Adrenal gland (tissue), 12 donors: ENCODE measurements around the gene IL3. TPM values are rescaled to one million over a fixed set of nuclear protein-coding genes. Genes with fewer than 3 reads are reported as not detected.

ENCODE experiments used
- DNase-seq, 7 donors: peaks; one replicate each; pipeline ENCODE4 v3.0.0-alpha.2; 2019 to 2020
- H3K27ac ChIP-seq, 5 donors: fragments of 200-600 bp; sonication (generic) in 4 of 5; 1 replicate in 3 of 5; 2 replicates in 2 of 5; pipeline versions ENCODE4 v1.5.1 to v1.8.0; 2016 to 2020; ENCODE audit warnings: mild to moderate bottlenecking in 1 of 5
- H3K27me3 ChIP-seq: fragments of 200-600 bp; 2 replicates; pipeline ENCODE4 v1.8.0; 2021
- H3K36me3 ChIP-seq, 2 donors: fragments of 200-600 bp; replicated peaks in 1 of 2; 1 replicate in 1 of 2; 2 replicates in 1 of 2; pipeline versions ENCODE4 v1.5.1 to v1.8.0; 2018 to 2022
- H3K4me1 ChIP-seq, 2 donors: fragments of 200-600 bp; replicated peaks in 1 of 2; 1 replicate in 1 of 2; 2 replicates in 1 of 2; pipeline versions ENCODE4 v1.5.1 to v1.8.0; 2018 to 2021
- H3K4me3 ChIP-seq, 4 donors: fragments of 200-600 bp; sonication (generic) in 3 of 4; one replicate each; pipeline ENCODE4 v1.5.1; 2016 to 2018
- H3K9me3 ChIP-seq, 3 donors: fragments of 200-600 bp; sonication (generic) in 1 of 3; replicated peaks in 1 of 3; 1 replicate in 2 of 3; 2 replicates in 1 of 3; pipeline versions ENCODE4 v1.5.1 to v1.8.0; 2016 to 2021
- CTCF ChIP-seq, 6 experiments: fragments of 450-650 bp in 4 of 6; fragments of 200-600 bp in 2 of 6; sonication (generic) in 1 of 6; IDR thresholded peaks; 1 replicate in 5 of 6; 2 replicates in 1 of 6; pipeline versions ENCODE4 v1.5.1 to v1.8.0; 2016 to 2021; ENCODE audit warnings: antibody characterized with exemption in 6 of 6, mild to moderate bottlenecking in 2 of 6, moderate library complexity in 1 of 6
- POLR2A ChIP-seq, 2 donors: fragments of 450-650 bp; IDR thresholded peaks; one replicate each; pipeline ENCODE4 v1.6.1; 2017; ENCODE audit warnings: antibody characterized with exemption in 2 of 2, mild to moderate bottlenecking in 2 of 2, moderate library complexity in 1 of 2
- WGBS, 4 donors: extraction: QIAGEN DNeasy Blood & Tissue Kit in 2 of 4; methylation state at CpG; one replicate each; pipeline versions ENCODE4 v1.1.5 to v1.1.7; 2013 to 2017; 5-methylcytosine and 5-hydroxymethylcytosine counted together
- intact Hi-C, 2 donors: fragments of 100-400 bp; cut with DNase I; formaldehyde crosslinking; loops; one replicate each; pipeline versions ENCODE4 v1.14.1 to v1.15.0; 2022 to 2023
- polyA plus RNA-seq, 3 donors: library from polyadenylated mRNA; stranded (reverse); fragments of 200-250 nt in 2 of 3; fragments of 350-450 nt in 1 of 3; fragmentation: Illumina TruSeq in 1 of 3; extraction: RNeasy Lipid Tissue Mini Kit (QIAGEN cat#74804) in 1 of 3; gene quantifications; one replicate each; pipeline ENCODE4 v1.2.3, GENCODE V29; 2013 to 2014
- total RNA-seq, 9 donors: library from RNA; depleted of rRNA in 4 of 9; stranded (reverse); fragments of >200 nt in 4 of 9; fragments of 120-200 nt in 1 of 9; fragmentation: NEBNext Ultra II Directional in 1 of 9; extraction: Animal tissue kit (Norgen Biotek cat#: 25700) in 1 of 9; gene quantifications; one replicate each; pipeline versions ENCODE4 v1.1.0 to v1.2.4, GENCODE V29; 2013 to 2023
- donor health status: healthy with polysubstance abuse.
- donor health status: Bipolar disorder and iron deficiency.
- donor health status: DM: yes; HTN: yes; CAD: no.
- donor health status: DM: no; HTN: no; CAD: no.
- donor health status: DM: no; HTN: no; CAD: no.
- donor health status: DM: yes; HTN: yes; CAD: no.

The IL3 gene
- total and polyA plus RNA-seq, 12 donors, result not detected

DNA sequence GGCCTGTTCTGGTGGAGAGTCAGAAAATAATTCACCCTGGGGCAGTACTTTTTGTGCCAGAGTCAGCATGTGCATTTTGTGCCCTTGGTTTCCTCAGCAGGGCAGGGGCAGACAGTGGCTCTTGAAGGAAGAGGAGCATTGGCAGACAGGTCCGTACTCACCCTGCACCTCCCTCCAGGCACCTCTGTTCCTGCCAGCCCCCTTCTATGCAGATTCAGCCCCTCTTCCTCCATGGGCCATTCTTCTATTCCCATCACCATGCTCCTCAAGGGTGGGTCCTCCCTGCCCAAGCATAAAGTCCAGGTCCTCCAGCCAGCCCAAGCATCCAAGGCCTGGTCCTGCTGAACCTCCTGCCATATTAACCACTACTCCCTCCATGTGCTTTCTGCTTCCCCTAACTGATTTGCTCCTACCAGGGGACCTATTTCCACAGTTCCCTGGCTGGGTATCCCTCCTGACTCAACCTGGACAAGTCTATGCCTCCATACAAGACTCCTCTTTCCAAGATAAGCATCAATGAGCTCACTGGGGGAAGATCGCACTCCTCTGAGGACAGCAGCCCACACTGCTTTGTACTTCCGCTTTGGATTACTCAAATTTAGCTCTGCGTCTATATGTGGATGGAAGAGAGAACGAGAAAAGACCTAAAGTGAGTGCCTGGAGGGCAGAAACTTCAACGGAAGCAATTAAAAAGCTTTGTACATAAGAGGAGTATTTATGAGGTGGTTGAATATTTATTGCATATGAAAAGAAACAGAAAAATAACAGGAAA lies 39.7 kb upstream of the IL3 start:
- no peak for TF ChIP-seq POLR2A (IDR thresholded peaks at IDR 0.05)
- no peak for TF ChIP-seq CTCF (IDR thresholded peaks at IDR 0.05)
- 75 to 83% (median 78%) methylated on average over 6 of the region's 6 CpGs for WGBS, 4 donors
- no peak for DNase-seq

GRCh38 chr5:132021654-132022053 lies 38.8 kb upstream of the IL3 start:
- intact Hi-C loops, result no loop called here
- Histone ChIP-seq H3K9me3 (no peaks in the 10 kb centered on the region), H3K36me3 (no peaks in the 10 kb centered on the region), H3K27me3 (no peaks in the 10 kb centered on the region), H3K4me1 (no peaks in the 10 kb centered on the region), H3K4me3 (no peak overlapping the region), H3K27ac (no peak overlapping the region)
- WGBS, 4 donors, result 51 to 66% (median 59%) methylated on average over 2 of the region's 2 CpGs
- TF ChIP-seq POLR2A (IDR thresholded peaks at IDR 0.05) (no peak), CTCF (IDR thresholded peaks at IDR 0.05) (no peak)
- no peak for DNase-seq

More for the DNA sequence above, 39.7 kb upstream of the IL3 start:
- Histone ChIP-seq H3K9me3 (no peaks in the 10 kb centered on the region), H3K27me3 (no peaks in the 10 kb centered on the region), H3K27ac (no peak overlapping the region), H3K4me1 (no peaks in the 10 kb centered on the region), H3K4me3 (no peak overlapping the region), H3K36me3 (no peaks in the 10 kb centered on the region)
- intact Hi-C loops, result no loop called here

- no peak overlapping the region for H3K27ac ChIP-seq
- H3K4me1 ChIP-seq, result no peaks in the 10 kb centered on the region
- H3K4me3 ChIP-seq, result no peak overlapping the region
- TF ChIP-seq POLR2A (IDR thresholded peaks at IDR 0.05) (no peak), CTCF (IDR thresholded peaks at IDR 0.05) (no peak)
- no peak for DNase-seq
- WGBS, 4 donors, result 73 to 84% (median 75%) methylated on average over 2 of the region's 2 CpGs
- no peaks in the 10 kb centered on the region for H3K27me3 ChIP-seq
- no peaks in the 10 kb centered on the region for H3K9me3 ChIP-seq
- H3K36me3 ChIP-seq, result no peaks in the 10 kb centered on the region
- intact Hi-C loops, result no loop called here
Measured at GRCh38 chr5:132022737-132023136, 37.7 kb upstream of the IL3 start.

- no peaks in the 10 kb centered on the region for H3K4me1 ChIP-seq
- WGBS, 4 donors, result 57 to 76% (median 68%) methylated on average over 5 of the region's 5 CpGs
- TF ChIP-seq POLR2A (IDR thresholded peaks at IDR 0.05) (no peak), CTCF (IDR thresholded peaks at IDR 0.05) (no peak)
- no peaks in the 10 kb centered on the region for H3K36me3 ChIP-seq
- intact Hi-C loops, result no loop called here
- no peaks in the 10 kb centered on the region for H3K27me3 ChIP-seq
- no peak overlapping the region for H3K27ac ChIP-seq
- H3K4me3 ChIP-seq, result no peak overlapping the region
- no peaks in the 10 kb centered on the region for H3K9me3 ChIP-seq
- no peak for DNase-seq
Measured at GRCh38 chr5:132023258-132024116, 37.0 kb upstream of the IL3 start.
